Measurements from ENCODE around the gene SHISA9. TPM values are rescaled to one million over a fixed set of nuclear protein-coding genes. Genes with fewer than 3 reads are reported as not detected.
"Not testable (repeated sequence)": the region's sequence is repeated elsewhere in the genome, so short reads cannot be mapped to it uniquely, and the experiment has no call there.

SHISA9 gene
- total RNA-seq = not detected

- POLR2A ChIA-PET = no interaction called here
- CTCF ChIA-PET = no interaction called here
Measured at GRCh38 chr16:12901597-12902461, at the start of gene SHISA9. TSS of gene SHISA9 (plus strand) at chr16:12901598.

DNA sequence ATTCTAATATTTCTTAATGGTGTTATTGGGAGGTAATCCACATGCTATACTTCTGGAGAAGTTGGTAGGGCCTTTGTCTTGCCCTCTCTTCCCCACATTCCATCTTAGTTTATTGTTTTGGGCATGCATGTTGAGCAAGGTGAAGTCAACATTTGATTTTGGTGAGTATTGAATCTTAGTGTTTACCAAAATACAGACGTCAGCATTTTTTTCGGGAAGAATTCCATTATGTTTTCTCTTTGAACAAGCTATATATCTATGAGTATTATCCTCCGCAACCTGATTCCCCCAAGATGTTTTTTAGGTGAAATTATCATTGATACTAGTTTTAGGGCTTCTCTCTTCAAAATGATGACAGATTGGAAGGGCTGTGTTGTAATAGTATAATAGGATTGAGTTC, 47.4 kb upstream of the SHISA9 start:
- POLR2A ChIA-PET = no interaction called here
- CTCF ChIA-PET = no interaction called here

GRCh38 chr16:12857435-12857834, 44.0 kb upstream of the SHISA9 start:
- POLR2A ChIA-PET, CTCF ChIA-PET: not testable (repeated sequence)

DNA sequence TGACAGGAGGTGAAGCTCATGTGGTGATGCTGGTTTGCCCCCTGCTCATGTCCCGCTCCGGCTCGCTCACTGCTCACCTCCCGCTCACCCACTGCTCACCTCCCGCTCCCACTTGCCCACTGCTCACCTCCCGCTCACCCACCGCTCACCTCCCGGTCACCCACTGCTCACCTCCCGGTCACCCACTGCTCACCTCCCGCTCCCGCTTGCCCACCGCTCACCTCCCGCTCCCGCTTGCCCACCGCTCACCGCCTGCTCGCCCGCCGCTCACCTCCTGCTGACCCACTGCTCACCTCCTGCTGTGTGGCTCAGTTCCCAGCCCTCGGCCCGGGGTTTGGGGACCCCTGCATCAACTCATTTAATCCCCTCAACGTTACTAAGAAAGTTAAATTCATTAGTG, 39.1 kb upstream of the SHISA9 start:
- ChIA-PET POLR2A (no interaction called here), CTCF (no interaction called here)

- POLR2A ChIA-PET = no interaction called here
Measured at GRCh38 chr16:12862941-12863340, 38.5 kb upstream of the SHISA9 start.

DNA sequence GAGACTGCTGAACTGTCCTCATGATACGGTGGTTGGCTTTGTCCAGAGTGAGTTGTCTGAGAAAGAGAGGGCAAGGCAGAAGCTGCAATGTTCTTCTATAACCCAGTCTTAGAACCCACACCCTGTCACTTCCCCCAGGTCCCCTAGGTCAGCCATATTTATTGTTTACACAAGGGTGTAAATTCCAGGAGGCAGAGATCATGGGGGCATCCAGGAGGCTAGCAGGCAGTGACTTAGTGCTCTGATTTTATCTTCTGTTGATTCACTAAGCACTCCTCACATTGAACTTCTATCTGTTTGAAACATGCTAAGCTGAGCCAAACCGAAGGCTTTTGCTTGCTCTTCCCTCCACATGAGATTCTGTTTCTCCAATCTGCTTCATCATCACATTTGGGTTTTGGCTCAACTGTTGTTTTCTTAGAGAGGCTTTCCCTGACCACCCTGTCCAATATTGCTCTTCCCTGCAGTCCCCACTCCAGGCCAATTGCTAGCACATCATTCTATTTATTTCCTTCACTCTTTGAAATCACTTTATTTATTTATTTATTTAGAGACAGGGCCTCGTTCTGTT, 34.3 kb upstream of the SHISA9 start:
- POLR2A ChIA-PET = no interaction called here
- CTCF ChIA-PET = no interaction called here

More at GRCh38 chr16:12862941-12863340, 38.5 kb upstream of the SHISA9 start:
- CTCF ChIA-PET = no interaction called here

DNA sequence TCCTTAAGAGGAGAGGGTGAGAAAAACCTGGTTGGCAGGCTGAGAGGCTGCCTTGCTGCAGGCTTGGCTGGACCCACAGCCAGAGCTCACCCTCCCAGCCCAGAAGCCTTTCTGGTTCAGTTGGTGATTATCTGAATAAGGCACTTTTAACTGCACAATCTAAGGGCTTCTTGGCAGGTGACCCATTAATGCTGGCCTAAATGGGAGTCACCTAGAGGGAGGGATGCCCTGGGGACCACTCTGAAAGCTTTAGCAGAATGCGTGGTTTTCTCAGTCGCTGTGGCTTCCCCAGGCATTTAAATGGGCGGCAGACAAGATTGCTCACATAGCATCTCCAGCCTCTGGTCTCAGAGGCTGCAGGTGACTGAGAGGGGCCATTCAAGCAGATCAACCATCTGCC, 33.2 kb upstream of the SHISA9 start:
- POLR2A ChIA-PET = no interaction called here
- CTCF ChIA-PET = no interaction called here

DNA sequence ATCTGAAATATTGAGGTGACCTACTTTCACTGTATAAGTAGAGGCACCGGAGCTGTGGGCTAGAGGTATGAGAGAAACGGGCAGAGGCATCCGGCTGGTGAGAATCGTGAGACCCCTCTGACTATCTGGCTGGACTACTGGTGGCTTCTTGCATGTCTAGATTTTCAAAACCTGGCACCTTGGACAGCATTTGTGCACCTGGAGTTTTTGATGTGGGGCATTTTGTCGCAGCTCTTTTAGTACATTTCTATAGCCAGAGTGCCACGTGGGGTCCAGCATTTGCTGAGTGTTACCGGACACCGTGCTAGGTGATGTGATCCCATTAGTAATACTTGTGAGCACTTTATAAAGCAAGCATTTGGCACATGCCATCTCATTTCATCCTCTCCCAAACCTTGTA, 32.6 kb upstream of the SHISA9 start:
- ChIA-PET POLR2A (no interaction called here), CTCF (no interaction called here)

GRCh38 chr16:12869698-12870427, 31.5 kb upstream of the SHISA9 start:
- ChIA-PET POLR2A (no interaction called here), CTCF (no interaction called here)

GRCh38 chr16:12871784-12872183, 29.6 kb upstream of the SHISA9 start:
- ChIA-PET CTCF (no interaction called here), POLR2A (no interaction called here)

DNA sequence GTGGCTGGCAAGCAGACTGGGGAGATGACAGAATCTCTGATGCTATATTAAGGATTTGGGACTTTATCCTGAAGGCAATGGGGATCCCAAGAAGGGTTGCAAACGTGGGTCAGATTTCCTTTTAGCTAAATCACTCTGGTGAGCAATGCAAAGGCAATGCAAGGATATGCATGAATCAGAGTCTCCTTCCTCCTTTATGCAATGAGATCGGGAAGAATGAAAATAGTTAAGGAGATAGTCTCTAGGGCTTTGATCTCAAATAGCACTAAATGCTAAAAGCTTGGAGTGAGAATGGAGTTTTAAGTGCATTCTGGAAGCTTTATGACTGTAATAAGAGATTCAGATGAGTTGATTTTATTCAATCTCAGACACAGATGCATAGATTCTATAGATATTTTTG, 27.2 kb upstream of the SHISA9 start:
- CTCF ChIA-PET = no interaction called here

DNA sequence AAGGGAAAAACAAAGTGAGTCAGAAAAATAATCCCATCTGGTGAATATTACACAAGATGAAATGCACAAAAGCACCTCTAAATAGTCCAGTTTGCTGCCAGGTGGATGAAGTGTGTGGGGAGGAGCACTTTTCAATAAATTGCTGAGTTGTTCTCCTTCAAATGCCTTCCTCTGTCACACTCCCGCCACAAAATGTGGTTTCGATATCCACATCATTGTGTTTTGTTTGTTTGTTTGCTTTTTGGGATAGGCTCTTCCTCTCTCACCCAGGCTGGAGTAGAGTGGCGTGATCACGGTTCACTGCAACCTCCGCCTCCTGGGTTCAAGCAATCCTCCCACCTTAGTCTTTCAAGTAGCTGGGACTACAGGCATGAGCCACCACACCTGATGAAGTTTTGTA, 24.6 kb upstream of the SHISA9 start:
- CTCF ChIA-PET = no interaction called here
- POLR2A ChIA-PET = no interaction called here

More for the DNA sequence above, 27.2 kb upstream of the SHISA9 start:
- POLR2A ChIA-PET = no interaction called here

- CTCF ChIA-PET = no interaction called here
Measured at GRCh38 chr16:12878973-12879372, 22.4 kb upstream of the SHISA9 start.

DNA sequence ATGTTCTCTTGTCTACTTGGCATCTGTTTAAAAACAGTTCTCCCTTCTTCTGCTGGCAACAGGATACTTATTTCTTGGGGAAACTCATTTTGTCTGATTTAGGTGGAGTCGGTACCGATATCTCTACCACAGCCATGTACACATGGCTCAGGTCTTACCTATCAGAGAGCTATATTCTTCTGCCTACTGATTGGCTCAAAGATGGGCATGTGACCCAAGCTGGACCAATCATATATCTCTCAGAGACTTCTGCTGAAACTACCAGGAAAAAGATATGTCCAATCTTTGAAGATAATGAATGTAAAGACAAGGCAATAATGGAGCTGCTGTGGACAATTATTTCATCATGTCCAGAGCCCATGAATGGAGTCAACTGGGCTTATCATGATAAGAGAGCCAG, 21.6 kb upstream of the SHISA9 start:
- ChIA-PET POLR2A (no interaction called here), CTCF (no interaction called here)

More at GRCh38 chr16:12878973-12879372, 22.4 kb upstream of the SHISA9 start:
- POLR2A ChIA-PET = no interaction called here

DNA sequence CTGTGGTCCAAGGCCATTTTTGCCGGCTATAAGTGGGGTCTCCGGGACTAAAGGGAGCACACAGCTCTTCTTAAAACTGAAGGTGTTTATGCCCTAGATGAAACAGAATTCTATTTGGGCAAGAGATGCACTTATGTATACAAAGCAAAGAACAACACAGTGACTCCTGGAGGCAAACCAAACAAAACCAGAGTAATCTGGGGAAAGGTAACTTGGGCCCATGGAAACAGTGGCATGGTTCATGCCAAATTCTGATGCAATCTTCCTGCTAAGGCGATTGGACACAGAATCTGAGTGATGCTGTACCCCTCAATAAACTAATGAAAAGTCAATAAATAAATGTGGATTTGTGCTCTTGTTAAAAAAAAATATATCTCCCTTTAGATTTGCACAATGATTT, 20.2 kb upstream of the SHISA9 start:
- ChIA-PET CTCF (no interaction called here), POLR2A (no interaction called here)

- ChIA-PET POLR2A (no interaction called here), CTCF (interaction anchor here (0.7 kb wide), 1 partner anchor 747 kb away, joined by 3 read pairs; no protein-coding TSS in a partner anchor)
Measured at GRCh38 chr16:12881740-12882139, 19.7 kb upstream of the SHISA9 start.

DNA sequence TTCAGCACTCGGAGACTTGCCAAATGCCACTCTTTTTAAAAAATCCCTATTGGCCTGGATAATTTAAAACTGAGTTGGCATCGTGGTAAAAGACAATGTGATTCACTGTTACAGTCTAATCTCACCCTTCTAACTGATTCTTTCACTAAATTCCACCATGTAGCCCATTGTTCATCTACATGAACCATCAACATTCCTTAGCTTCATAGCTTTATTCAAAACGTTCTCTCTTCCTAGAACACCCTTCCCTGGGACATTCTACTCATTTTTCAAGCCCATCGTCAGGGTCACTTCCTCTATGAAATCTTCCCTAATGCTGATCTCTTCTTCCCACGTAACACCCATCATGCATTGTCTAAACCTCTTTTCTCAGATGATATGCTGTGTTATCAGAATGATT, 15.7 kb upstream of the SHISA9 start:
- CTCF ChIA-PET = no interaction called here
- POLR2A ChIA-PET = no interaction called here

GRCh38 chr16:12891836-12892235, 9.6 kb upstream of the SHISA9 start:
- ChIA-PET POLR2A (no interaction called here), CTCF (interaction anchor here (0.7 kb wide), 1 partner anchor 306 kb away, joined by 6 read pairs; no protein-coding TSS in a partner anchor)

- CTCF ChIA-PET = no interaction called here
- POLR2A ChIA-PET = no interaction called here
Measured at GRCh38 chr16:12893050-12893750, 8.2 kb upstream of the SHISA9 start.

DNA sequence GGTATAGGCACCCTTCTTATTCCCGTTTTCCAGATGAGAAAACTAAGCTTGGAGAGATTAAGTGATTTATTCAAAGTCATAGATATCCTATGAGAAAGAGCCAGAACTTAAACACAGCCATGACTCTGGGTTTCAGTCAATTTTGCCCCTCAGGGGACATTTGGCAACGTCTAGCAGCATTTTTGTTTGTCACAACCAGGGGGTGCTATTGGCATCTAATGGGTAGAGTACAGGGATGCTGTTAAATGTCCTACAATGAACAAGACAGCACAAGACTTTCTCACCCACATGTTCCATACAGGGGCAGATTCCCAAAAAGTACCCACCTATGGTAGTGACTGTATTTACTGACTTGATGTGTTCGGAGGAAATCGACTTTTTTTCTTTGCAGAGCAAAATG, 4.8 kb upstream of the SHISA9 start:
- POLR2A ChIA-PET = no interaction called here
- CTCF ChIA-PET = no interaction called here

DNA sequence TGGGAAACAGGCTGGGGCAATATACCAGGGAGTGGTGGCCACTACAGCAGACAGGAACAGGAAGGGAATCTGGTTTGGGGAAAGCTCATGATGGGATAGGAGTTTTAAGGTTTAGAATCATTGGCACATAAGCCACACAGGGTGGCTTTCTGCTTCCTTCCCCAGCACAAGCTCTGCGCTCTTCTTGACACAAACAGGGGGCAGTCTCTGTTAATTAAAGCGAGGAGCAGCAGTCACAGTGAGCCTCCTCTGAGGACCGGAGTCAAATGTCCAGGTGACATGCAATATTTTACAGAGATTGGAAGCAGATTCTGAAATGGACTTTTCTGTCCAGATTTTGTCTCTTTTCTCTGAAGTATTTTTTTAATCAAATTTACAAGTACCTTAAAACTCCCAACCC, 2.8 kb upstream of the SHISA9 start:
- CTCF ChIA-PET = no interaction called here
- POLR2A ChIA-PET = no interaction called here
